Gastroesophageal sphincter (tissue), 3 donors: ENCODE measurements around the gene BRMS1.

Experiments
- CTCF ChIP-seq, 4 experiments: fragments of 200-600 bp in 2 of 4; fragments of 450-650 bp in 2 of 4; sonication (generic) in 1 of 4; IDR thresholded peaks; one replicate each; pipeline ENCODE4 v1.5.1; 2017 to 2019; ENCODE audit warnings: antibody characterized with exemption in 4 of 4, mild to moderate bottlenecking in 2 of 4, moderate library complexity in 2 of 4
- POLR2A ChIP-seq, 2 donors: fragments of 450-650 bp; IDR thresholded peaks; one replicate each; pipeline ENCODE4 v1.6.1; 2017; ENCODE audit warnings: antibody characterized with exemption in 2 of 2, mild to moderate bottlenecking in 2 of 2, moderate library complexity in 1 of 2
- POLR2AphosphoS5 ChIP-seq: sonication (generic); formaldehyde crosslinking; IDR thresholded peaks from one replicate; pipeline ENCODE4 v1.6.1; 2017; ENCODE audit warnings: antibody characterized with exemption

DNA sequence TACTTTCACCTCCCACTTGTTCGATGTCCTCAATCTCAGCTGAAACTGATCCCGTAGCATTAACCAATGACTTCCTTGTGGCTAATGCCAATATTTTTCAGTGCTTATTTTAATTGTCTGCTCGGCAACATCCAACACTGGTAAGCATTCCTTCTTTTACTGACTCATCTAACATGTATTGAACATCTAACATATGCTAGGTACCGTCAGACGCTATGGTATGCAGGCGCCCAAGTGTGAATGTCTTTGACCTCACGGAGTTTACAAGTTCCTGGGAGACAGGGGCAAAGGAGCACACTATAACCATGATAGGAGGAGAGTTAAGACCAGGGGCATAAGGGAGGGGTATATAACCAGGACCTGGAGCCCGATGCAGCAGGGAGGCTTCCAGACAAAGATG, 1.7 kb downstream of the BRMS1 start:
- TF ChIP-seq POLR2A (IDR thresholded peaks at IDR 0.05) = no peak
- TF ChIP-seq POLR2AphosphoS5 = no peak
- TF ChIP-seq CTCF (IDR thresholded peaks at IDR 0.05) = no peak
